HepG2 (cell line): ENCODE measurements around the gene GFRA3. TPM values are rescaled to one million over a fixed set of nuclear protein-coding genes. Genes with fewer than 3 reads are reported as not detected.

Experiments used
- BCL6 ChIP-seq: IDR thresholded peaks from 2 replicates; pipeline ENCODE4 v1.6.1; 2016; ENCODE audit warnings: missing genetic modification reagents, missing compliant biosample characterization
- FOXJ3 ChIP-seq: sonication (generic); formaldehyde crosslinking; IDR thresholded peaks from 2 replicates; pipeline ENCODE4 v1.4.0; 2020; ENCODE audit warnings: missing genetic modification reagents, mild to moderate bottlenecking, borderline replicate concordance
- GMEB1 ChIP-seq: sonication (generic); formaldehyde crosslinking; IDR thresholded peaks from 2 replicates; pipeline ENCODE4 v1.5.1; 2020; ENCODE audit warnings: missing genetic modification reagents, mild to moderate bottlenecking, borderline replicate concordance
- HNF4A ChIP-seq: sonication (generic); formaldehyde crosslinking; IDR thresholded peaks from 2 replicates; pipeline ENCODE4 v1.4.0; 2020; ENCODE audit warnings: missing genetic modification reagents
- KDM3A ChIP-seq: IDR thresholded peaks from 2 replicates; pipeline ENCODE4 v1.6.1; 2018; ENCODE audit warnings: low read depth, missing compliant biosample characterization
- MAZ ChIP-seq, 2 experiments: sonication (generic) in 1 of 2; formaldehyde crosslinking in 1 of 2; IDR thresholded peaks; 2 replicates each; pipeline versions ENCODE4 v1.5.0 to v1.6.1; 2012 to 2020; ENCODE audit warnings: low read depth in 2 of 2, mild to moderate bottlenecking in 2 of 2, borderline replicate concordance in 1 of 2, improper control_type of control experiment in 1 of 2, low read length in 1 of 2, missing genetic modification reagents in 1 of 2, moderate library complexity in 1 of 2
- MED13 ChIP-seq: sonication (generic); formaldehyde crosslinking; IDR thresholded peaks from 2 replicates; pipeline ENCODE4 v1.5.0; 2020; ENCODE audit warnings: missing genetic modification reagents
- MED8 ChIP-seq: sonication (generic); formaldehyde crosslinking; IDR thresholded peaks from 2 replicates; pipeline ENCODE4 v1.8.1; 2023; ENCODE audit warnings: mild to moderate bottlenecking, missing genetic modification reagents; ENCODE audit not compliant: insufficient replicate concordance
- MXI1 ChIP-seq: IDR thresholded peaks from 3 replicates; pipeline ENCODE4 v1.6.1; 2012; ENCODE audit warnings: low read depth, low read length, inconsistent platforms, borderline replicate concordance
- NFE2L2 ChIP-seq: fragments of 150-350 bp; IDR thresholded peaks from 2 replicates; pipeline ENCODE4 v1.6.1; 2014; ENCODE audit warnings: low read length
- PCBP2 ChIP-seq: fragments of 200-400 bp; formaldehyde crosslinking; optimal IDR thresholded peaks from 2 replicates; pipeline ENCODE3; 2018; ENCODE audit warnings: low read length, low read depth; ENCODE audit not compliant: poor library complexity, severe bottlenecking
- PHF8 ChIP-seq: sonication (generic); formaldehyde crosslinking; IDR thresholded peaks from 2 replicates; pipeline ENCODE4 v1.5.0; 2020; ENCODE audit warnings: missing genetic modification reagents
- RFXAP ChIP-seq: sonication (generic); formaldehyde crosslinking; IDR thresholded peaks from 2 replicates; pipeline ENCODE4 v1.4.0; 2020; ENCODE audit warnings: missing genetic modification reagents, borderline replicate concordance
- SETDB1 ChIP-seq: sonication (generic); formaldehyde crosslinking; IDR thresholded peaks from 2 replicates; pipeline ENCODE4 v1.5.1; 2020; ENCODE audit warnings: missing genetic modification reagents, mild to moderate bottlenecking, borderline replicate concordance
- XBP1 ChIP-seq: sonication (generic); formaldehyde crosslinking; IDR thresholded peaks from 2 replicates; pipeline ENCODE4 v1.5.0; 2020; ENCODE audit warnings: missing genetic modification reagents
- ZFP37 ChIP-seq: sonication (generic); formaldehyde crosslinking; IDR thresholded peaks from 2 replicates; pipeline ENCODE4 v1.4.0; 2020; ENCODE audit warnings: missing genetic modification reagents, borderline replicate concordance
- ZFP82 ChIP-seq: sonication (generic); formaldehyde crosslinking; IDR thresholded peaks from 2 replicates; pipeline ENCODE4 v1.5.1; 2020; ENCODE audit warnings: mild to moderate bottlenecking, missing genetic modification reagents, borderline replicate concordance
- ZNF263 ChIP-seq: sonication (generic); formaldehyde crosslinking; IDR thresholded peaks from 2 replicates; pipeline ENCODE4 v1.4.0; 2020; ENCODE audit warnings: missing genetic modification reagents
- ZSCAN22 ChIP-seq: sonication (generic); formaldehyde crosslinking; IDR thresholded peaks from 2 replicates; pipeline ENCODE4 v1.4.0; 2020; ENCODE audit warnings: mild to moderate bottlenecking, missing genetic modification reagents
- ZSCAN25 ChIP-seq: sonication (generic); formaldehyde crosslinking; IDR thresholded peaks from 2 replicates; pipeline ENCODE4 v1.8.0; 2022; ENCODE audit warnings: mild to moderate bottlenecking, missing genetic modification reagents
- polyA plus RNA-seq, 8 experiments: library from polyadenylated mRNA; depleted of rRNA in 3 of 8; stranded (reverse) in 7 of 8; unstranded in 1 of 8; fragments of >200 nt; fragmentation: Illumina TruSeq in 4 of 8; extraction: Trizol in 4 of 8; gene quantifications; 2 replicates each; pipeline versions ENCODE4 v1.2.1 to v1.2.3, GENCODE V29; 2011 to 2016; ENCODE audit warnings: low read depth in 4 of 8, missing spikeins in 1 of 8, mixed read lengths in 1 of 8; ENCODE audit not compliant: insufficient read depth in 1 of 8
- total RNA-seq, 5 experiments: library from RNA; depleted of rRNA; stranded (reverse); fragments of >200 nt; fragmentation: Illumina TruSeq; extraction: Trizol; gene quantifications; 2 replicates each; pipeline ENCODE4 v1.2.3, GENCODE V29; 2016; ENCODE audit warnings: low read depth in 1 of 5
- TF ChIP-seq, protein P1 (sequence below): sonication (generic); formaldehyde crosslinking; IDR thresholded peaks from 2 replicates; pipeline ENCODE4 v1.4.0; 2020; ENCODE audit warnings: missing genetic modification reagents
- TF ChIP-seq, protein P2 (sequence below): sonication (generic); formaldehyde crosslinking; IDR thresholded peaks from 2 replicates; pipeline ENCODE4 v1.8.0; 2022; ENCODE audit warnings: missing genetic modification reagents, mild to moderate bottlenecking, borderline replicate concordance

The GFRA3 gene
- total and polyA plus RNA-seq, 2 of the 13 experiments (the other 11 are each of a cell fraction or from before 2014, with no cell fraction given), result 0.27 to 0.30 TPM

DNA sequence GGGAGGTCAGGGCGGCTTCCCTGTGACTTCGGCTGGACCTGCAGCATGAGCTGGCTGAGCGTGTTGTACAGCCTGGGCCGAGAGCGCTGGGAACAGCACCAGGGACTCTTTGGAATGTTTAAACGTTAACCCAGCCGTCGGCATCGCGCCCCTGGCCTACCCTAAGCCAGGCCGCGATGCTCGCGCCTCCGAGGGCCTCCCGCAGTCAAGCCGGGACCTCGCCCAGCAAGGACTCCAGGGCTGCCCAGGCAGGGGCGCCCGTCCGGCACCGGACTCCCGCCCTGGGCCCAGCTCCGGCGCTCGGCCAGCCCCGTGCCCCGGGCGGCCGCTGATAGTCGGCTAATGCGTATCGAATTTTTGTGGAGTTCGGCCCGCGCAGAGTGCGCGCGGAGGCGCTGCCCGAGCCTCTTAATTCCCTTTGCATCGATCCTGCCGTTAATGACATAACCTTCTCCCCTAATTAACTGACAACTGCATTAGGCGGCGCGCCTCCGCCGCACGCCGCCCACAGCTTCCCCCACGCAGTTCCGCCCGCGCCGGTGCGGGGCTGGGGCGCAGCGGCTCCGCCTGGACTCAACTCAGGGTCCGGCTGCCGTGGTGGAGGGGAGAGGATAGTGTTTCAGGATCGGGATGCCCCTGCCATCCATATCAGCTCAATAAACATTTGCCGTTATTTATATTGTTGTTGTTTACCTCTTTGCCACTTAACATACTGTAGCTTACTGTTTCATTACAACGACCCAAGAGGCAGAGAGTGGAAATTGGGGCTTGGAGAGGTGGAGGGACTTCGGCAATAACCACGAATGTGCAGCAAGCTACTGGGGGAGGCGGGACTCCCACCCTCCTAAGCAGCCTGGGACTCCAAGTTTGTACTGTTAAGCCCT is 32.5 kb downstream of the GFRA3 start (continued):
- TF ChIP-seq, protein P1, sequence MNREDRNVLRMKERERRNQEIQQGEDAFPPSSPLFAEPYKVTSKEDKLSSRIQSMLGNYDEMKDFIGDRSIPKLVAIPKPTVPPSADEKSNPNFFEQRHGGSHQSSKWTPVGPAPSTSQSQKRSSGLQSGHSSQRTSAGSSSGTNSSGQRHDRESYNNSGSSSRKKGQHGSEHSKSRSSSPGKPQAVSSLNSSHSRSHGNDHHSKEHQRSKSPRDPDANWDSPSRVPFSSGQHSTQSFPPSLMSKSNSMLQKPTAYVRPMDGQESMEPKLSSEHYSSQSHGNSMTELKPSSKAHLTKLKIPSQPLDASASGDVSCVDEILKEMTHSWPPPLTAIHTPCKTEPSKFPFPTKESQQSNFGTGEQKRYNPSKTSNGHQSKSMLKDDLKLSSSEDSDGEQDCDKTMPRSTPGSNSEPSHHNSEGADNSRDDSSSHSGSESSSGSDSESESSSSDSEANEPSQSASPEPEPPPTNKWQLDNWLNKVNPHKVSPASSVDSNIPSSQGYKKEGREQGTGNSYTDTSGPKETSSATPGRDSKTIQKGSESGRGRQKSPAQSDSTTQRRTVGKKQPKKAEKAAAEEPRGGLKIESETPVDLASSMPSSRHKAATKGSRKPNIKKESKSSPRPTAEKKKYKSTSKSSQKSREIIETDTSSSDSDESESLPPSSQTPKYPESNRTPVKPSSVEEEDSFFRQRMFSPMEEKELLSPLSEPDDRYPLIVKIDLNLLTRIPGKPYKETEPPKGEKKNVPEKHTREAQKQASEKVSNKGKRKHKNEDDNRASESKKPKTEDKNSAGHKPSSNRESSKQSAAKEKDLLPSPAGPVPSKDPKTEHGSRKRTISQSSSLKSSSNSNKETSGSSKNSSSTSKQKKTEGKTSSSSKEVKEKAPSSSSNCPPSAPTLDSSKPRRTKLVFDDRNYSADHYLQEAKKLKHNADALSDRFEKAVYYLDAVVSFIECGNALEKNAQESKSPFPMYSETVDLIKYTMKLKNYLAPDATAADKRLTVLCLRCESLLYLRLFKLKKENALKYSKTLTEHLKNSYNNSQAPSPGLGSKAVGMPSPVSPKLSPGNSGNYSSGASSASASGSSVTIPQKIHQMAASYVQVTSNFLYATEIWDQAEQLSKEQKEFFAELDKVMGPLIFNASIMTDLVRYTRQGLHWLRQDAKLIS (CRISPR knock-in tag), result no peak
- TF ChIP-seq NFE2L2 (no peak), XBP1 (CRISPR knock-in tag) (no peak), PHF8 (CRISPR knock-in tag) (peak; percentile 37; the same call in 1 of the 2 replicates), MXI1 (no peak), GMEB1 (CRISPR knock-in tag) (no peak), MED8 (CRISPR knock-in tag) (no peak), RFXAP (CRISPR knock-in tag) (no peak), ZNF263 (0 out of 2 replicates have a peak, but pooled peaks have one; percentile 18), ZFP37 (CRISPR knock-in tag) (no peak), SETDB1 (CRISPR knock-in tag) (no peak), ZFP82 (CRISPR knock-in tag) (no peak), ZSCAN25 (CRISPR knock-in tag) (no peak), BCL6 (CRISPR knock-in tag) (no peak), ZSCAN22 (no peak), MED13 (CRISPR knock-in tag) (0 out of 2 replicates have a peak, but pooled peaks have one; percentile 24), HNF4A (CRISPR knock-in tag) (no peak), FOXJ3 (no peak), MAZ (IDR thresholded peaks at IDR 0.05; ENCODE audit: borderline replicate concordance, low read depth, low read length) (no peak), MAZ (CRISPR knock-in tag; IDR thresholded peaks at IDR 0.05; ENCODE audit: low read depth) (no peak), KDM3A (0 out of 2 replicates have a peak, but pooled peaks have one; percentile 15), PCBP2 (no peak)
- TF ChIP-seq, protein P2, sequence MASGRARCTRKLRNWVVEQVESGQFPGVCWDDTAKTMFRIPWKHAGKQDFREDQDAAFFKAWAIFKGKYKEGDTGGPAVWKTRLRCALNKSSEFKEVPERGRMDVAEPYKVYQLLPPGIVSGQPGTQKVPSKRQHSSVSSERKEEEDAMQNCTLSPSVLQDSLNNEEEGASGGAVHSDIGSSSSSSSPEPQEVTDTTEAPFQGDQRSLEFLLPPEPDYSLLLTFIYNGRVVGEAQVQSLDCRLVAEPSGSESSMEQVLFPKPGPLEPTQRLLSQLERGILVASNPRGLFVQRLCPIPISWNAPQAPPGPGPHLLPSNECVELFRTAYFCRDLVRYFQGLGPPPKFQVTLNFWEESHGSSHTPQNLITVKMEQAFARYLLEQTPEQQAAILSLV, result no peak
